ENCODE measurements around the gene MTUS2. TPM values are rescaled to one million over a fixed set of nuclear protein-coding genes. Genes with fewer than 3 reads are reported as not detected.

MTUS2 gene
- total RNA-seq, 1 experiment from 2014 or later: 0.35 TPM

GRCh38 chr13:29165216-29165615, 345.1 kb downstream of the MTUS2 start:
- no peaks in the 10 kb centered on the region for H3K23me2 ChIP-seq (ENCODE audit: insufficient read length, low read depth, low read length, poor library complexity, severe bottlenecking)
- TF ChIP-seq CTCF (conservative IDR thresholded peaks at IDR 0.05): no peak
- no peak overlapping the region for H2AK5ac ChIP-seq (ENCODE audit: insufficient read length, low read length)
- H3K27ac ChIP-seq (ENCODE audit: insufficient read length, low read depth, low read length): no peak overlapping the region
- no peak overlapping the region for H3K4me2 ChIP-seq (ENCODE audit: insufficient read depth, insufficient read length, low read length)
- H3K27me3 Mint-ChIP-seq (ENCODE audit: low read depth): no peaks in the 10 kb centered on the region
- H3K9ac ChIP-seq (ENCODE audit: extremely low read depth, insufficient read length, low read length): no peak overlapping the region
- no peak for DNase-seq
- H2AFZ ChIP-seq (ENCODE audit: low read length): no peak overlapping the region
- no peaks in the 10 kb centered on the region for H3K9me3 ChIP-seq (ENCODE audit: control insufficient read depth, low read depth, low read length)
- no peak overlapping the region for H2BK120ac ChIP-seq (ENCODE audit: low read depth, low read length, poor library complexity, severe bottlenecking)
- no peak overlapping the region for H3K14ac ChIP-seq (ENCODE audit: insufficient read depth, low read length)
- no peak overlapping the region for H3K18ac ChIP-seq (ENCODE audit: insufficient read length, low read depth, low read length)
- H2BK5ac ChIP-seq (ENCODE audit: insufficient read length, low read length): no peak overlapping the region
- no peak overlapping the region for H2BK15ac ChIP-seq (ENCODE audit: low read depth, low read length)
- H3K9me3 Mint-ChIP-seq: no peaks in the 10 kb centered on the region
- H3T11ph ChIP-seq (ENCODE audit: low read length): no peak overlapping the region
- no peak overlapping the region for H3K4ac ChIP-seq (ENCODE audit: low read depth, low read length)
- no peaks in the 10 kb centered on the region for H3K27me3 ChIP-seq (ENCODE audit: insufficient read depth, low read length)
- H2BK20ac ChIP-seq (ENCODE audit: low read depth, low read length, poor library complexity, severe bottlenecking): no peak overlapping the region
- no CpG with 5 or more reads among the region's 3 CpGs for WGBS (ENCODE audit: extremely low coverage, insufficient read length, low lambda C conversion rate)
- 0 out of 7 replicates have a peak, but pooled peaks cover 0 to 3% (median 0%) of the 10 kb centered on the region in 3 experiments for H3K36me3 Mint-ChIP-seq (ENCODE audit: insufficient read depth in 1 of 3, low read depth in 3 of 3)
- H4K91ac ChIP-seq (ENCODE audit: insufficient read length, low read depth, low read length): no peak overlapping the region
- H3K56ac ChIP-seq (ENCODE audit: insufficient read length, low read depth, low read length): no peak overlapping the region
- no peaks in the 10 kb centered on the region for H3K79me2 ChIP-seq (ENCODE audit: insufficient read depth, low read length)
- H3K27ac Mint-ChIP-seq: no peak overlapping the region
- no peaks in the 10 kb centered on the region for H3K79me1 ChIP-seq (ENCODE audit: insufficient read depth, low read depth, low read length, poor library complexity, severe bottlenecking)
- no peak overlapping the region for H4K5ac ChIP-seq (ENCODE audit: insufficient read length, low read depth, low read length)
- no peaks in the 10 kb centered on the region for H3K4me1 ChIP-seq (ENCODE audit: insufficient read depth, low read length)
- no peaks in the 10 kb centered on the region for H3K4me1 Mint-ChIP-seq
- H4K20me1 ChIP-seq (ENCODE audit: control insufficient read depth, insufficient read depth, insufficient read length): no peaks in the 10 kb centered on the region
- no peak overlapping the region for H3K23ac ChIP-seq (ENCODE audit: insufficient read length, low read depth, low read length)
- no peak overlapping the region for H3K4me3 Mint-ChIP-seq
- no peak overlapping the region for H4K8ac ChIP-seq (replicated peaks; ENCODE audit: insufficient read length, low read depth, low read length)
- H2BK12ac ChIP-seq (ENCODE audit: insufficient read length, low read depth, low read length): no peak overlapping the region

Measured in H9 (cell line).